Testis (tissue), 2 donors: ENCODE results near the gene MIR17HG.
"Not testable (repeated sequence)": the region's sequence is repeated elsewhere in the genome, so short reads cannot be mapped to it uniquely, and the experiment has no call there.

ENCODE experiments used
- POLR2A ChIP-seq: fragments of 450-650 bp; IDR thresholded peaks from one replicate; pipeline ENCODE4 v1.6.1; 2017; ENCODE audit warnings: antibody characterized with exemption, mild to moderate bottlenecking, moderate library complexity
- TF ChIP-seq, protein P1 (sequence below), 3 experiments: fragments of 450-650 bp in 2 of 3; fragments of 200-600 bp in 1 of 3; sonication (generic) in 1 of 3; IDR thresholded peaks; one replicate each; pipeline ENCODE4 v1.5.1; 2016 to 2019; ENCODE audit warnings: antibody characterized with exemption in 3 of 3, mild to moderate bottlenecking in 2 of 3, moderate library complexity in 1 of 3

DNA sequence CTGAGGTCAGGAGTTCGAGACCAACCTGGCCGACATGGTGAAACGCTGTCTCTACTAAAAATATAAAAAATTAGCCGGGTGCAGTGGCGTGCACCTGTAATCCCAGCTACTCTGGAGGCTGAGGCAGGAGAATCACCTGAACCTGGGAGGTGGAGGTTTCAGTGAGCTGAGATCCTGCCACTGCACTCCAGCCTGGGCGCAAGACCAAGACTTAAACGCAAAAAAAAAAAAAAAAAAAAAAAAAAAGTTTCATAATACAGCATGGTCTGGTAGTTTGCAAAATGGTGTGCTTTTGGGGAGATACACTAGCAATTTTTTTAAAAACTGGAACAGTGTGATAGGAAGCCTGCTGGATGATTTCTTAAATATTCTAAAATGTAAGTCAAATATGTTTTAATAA, 5.4 kb downstream of the MIR17HG start:
- not testable (repeated sequence) for TF ChIP-seq POLR2A
- TF ChIP-seq, protein P1, sequence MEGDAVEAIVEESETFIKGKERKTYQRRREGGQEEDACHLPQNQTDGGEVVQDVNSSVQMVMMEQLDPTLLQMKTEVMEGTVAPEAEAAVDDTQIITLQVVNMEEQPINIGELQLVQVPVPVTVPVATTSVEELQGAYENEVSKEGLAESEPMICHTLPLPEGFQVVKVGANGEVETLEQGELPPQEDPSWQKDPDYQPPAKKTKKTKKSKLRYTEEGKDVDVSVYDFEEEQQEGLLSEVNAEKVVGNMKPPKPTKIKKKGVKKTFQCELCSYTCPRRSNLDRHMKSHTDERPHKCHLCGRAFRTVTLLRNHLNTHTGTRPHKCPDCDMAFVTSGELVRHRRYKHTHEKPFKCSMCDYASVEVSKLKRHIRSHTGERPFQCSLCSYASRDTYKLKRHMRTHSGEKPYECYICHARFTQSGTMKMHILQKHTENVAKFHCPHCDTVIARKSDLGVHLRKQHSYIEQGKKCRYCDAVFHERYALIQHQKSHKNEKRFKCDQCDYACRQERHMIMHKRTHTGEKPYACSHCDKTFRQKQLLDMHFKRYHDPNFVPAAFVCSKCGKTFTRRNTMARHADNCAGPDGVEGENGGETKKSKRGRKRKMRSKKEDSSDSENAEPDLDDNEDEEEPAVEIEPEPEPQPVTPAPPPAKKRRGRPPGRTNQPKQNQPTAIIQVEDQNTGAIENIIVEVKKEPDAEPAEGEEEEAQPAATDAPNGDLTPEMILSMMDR (IDR thresholded peaks at IDR 0.05): not testable (repeated sequence)
